NCI-H446 (cell line): Measurements from ENCODE around the gene NDUFB3.
A peak's percentile ranks its signal among the peaks of the same experiment; 100 is the strongest.
"Not testable (repeated sequence)": the region's sequence is repeated elsewhere in the genome, so short reads cannot be mapped to it uniquely, and the experiment has no call there.

Source experiments
- DNase-seq, 2 experiments: peaks; one replicate each; lab custom pipeline; 2025; lab: John Stamatoyannopoulos, UW

NDUFB3 gene

GRCh38 chr2:201093573-201093972, 21.8 kb downstream of the NDUFB3 start:
- DNase-seq = no peak

GRCh38 chr2:201100497-201100896, 28.7 kb downstream of the NDUFB3 start:
- no peak for DNase-seq

- DNase-seq = no peak
These were observed 34.0 kb downstream of the NDUFB3 start for GRCh38 chr2:201105759-201106158.

GRCh38 chr2:201107624-201108023, 35.8 kb downstream of the NDUFB3 start:
- DNase-seq = no peak

GRCh38 chr2:201108341-201108740, 36.5 kb downstream of the NDUFB3 start:
- DNase-seq = no peak

- no peak for DNase-seq
These were observed 37.4 kb downstream of the NDUFB3 start for GRCh38 chr2:201109186-201109585.

GRCh38 chr2:201110615-201111014, 38.8 kb downstream of the NDUFB3 start:
- no peak for DNase-seq

- no peak for DNase-seq
These were observed 39.3 kb downstream of the NDUFB3 start for GRCh38 chr2:201111096-201111495.

- no peak for DNase-seq
These were observed 42.5 kb downstream of the NDUFB3 start for GRCh38 chr2:201114350-201114749.

GRCh38 chr2:201114846-201115245, 43.0 kb downstream of the NDUFB3 start:
- no peak for DNase-seq

GRCh38 chr2:201116115-201116958, 44.5 kb downstream of the NDUFB3 start, which contains the start of gene CFLAR:
CFLAR (plus strand) TSS chr2:201116164; CDS start chr2:201129866, 13,702 bp downstream.
- no peak for DNase-seq

- DNase-seq = peak; percentile 19 to 48
These were observed 45.3 kb downstream of the NDUFB3 start for GRCh38 chr2:201116959-201117734.

GRCh38 chr2:201117735-201118094, 45.9 kb downstream of the NDUFB3 start:
- DNase-seq = not testable (repeated sequence)

- DNase-seq = peak; percentile 71 to 90
These were observed 46.5 kb downstream of the NDUFB3 start for GRCh38 chr2:201118121-201118960.

GRCh38 chr2:201118961-201119854, 47.4 kb downstream of the NDUFB3 start:
- DNase-seq = peak in 1 of 2 experiments; percentile 61

GRCh38 chr2:201122276-201122675, 50.5 kb downstream of the NDUFB3 start:
- no peak for DNase-seq

- no peak for DNase-seq
These were observed 54.7 kb downstream of the NDUFB3 start for GRCh38 chr2:201126308-201127151.

GRCh38 chr2:201127152-201127511, 55.3 kb downstream of the NDUFB3 start:
- no peak for DNase-seq

- DNase-seq = peak; percentile 85 to 93
These were observed 55.8 kb downstream of the NDUFB3 start for GRCh38 chr2:201127570-201127969.

GRCh38 chr2:201128033-201128432, 56.2 kb downstream of the NDUFB3 start:
- DNase-seq = peak in 1 of 2 experiments; percentile 17
